Testis (tissue), 2 donors: ENCODE results near the gene CENPT.

Experiments used
- CTCF ChIP-seq, 3 experiments: fragments of 450-650 bp in 2 of 3; fragments of 200-600 bp in 1 of 3; sonication (generic) in 1 of 3; IDR thresholded peaks; one replicate each; pipeline ENCODE4 v1.5.1; 2016 to 2019; ENCODE audit warnings: antibody characterized with exemption in 3 of 3, mild to moderate bottlenecking in 2 of 3, moderate library complexity in 1 of 3
- POLR2A ChIP-seq: fragments of 450-650 bp; IDR thresholded peaks from one replicate; pipeline ENCODE4 v1.6.1; 2017; ENCODE audit warnings: antibody characterized with exemption, mild to moderate bottlenecking, moderate library complexity

- no peak for TF ChIP-seq CTCF (IDR thresholded peaks at IDR 0.05)
- TF ChIP-seq POLR2A: no peak
These were observed 26.8 kb downstream of the CENPT start for GRCh38 chr16:67820608-67821259.
